OCI-LY7 (cell line): Measurements from ENCODE around the gene BRD9.

Experiments
- CTCF ChIP-seq: fragments of 200-600 bp; sonication (generic); conservative IDR thresholded peaks from 2 replicates; pipeline ENCODE4 v1.5.1; 2014; ENCODE audit warnings: mild to moderate bottlenecking, antibody characterized with exemption, low read length, moderate library complexity, mixed read lengths
- EZH2phosphoT487 ChIP-seq: fragments of 200-600 bp; sonication (generic); IDR thresholded peaks from 2 replicates; pipeline ENCODE4 v1.6.1; 2018; ENCODE audit warnings: low read depth, borderline replicate concordance, mild to moderate bottlenecking, mixed run types, antibody characterized with exemption, low read length, moderate library complexity, mixed read lengths

- TF ChIP-seq EZH2phosphoT487 (no peak), CTCF (no peak)
Measured at GRCh38 chr5:914612-915011, 22.0 kb upstream of the BRD9 start.
